AG10803 (cell line): Measurements from ENCODE around the gene PRKN.

Source experiments
- DNase-seq: peaks from one replicate; pipeline ENCODE4 v3.0.0; 2010; ENCODE audit warnings: low read depth
- H3K4me3 ChIP-seq: 2 replicates; pipeline ENCODE4 v1.5.1; 2011; ENCODE audit warnings: mild to moderate bottlenecking, low read length, control low read depth
- TF ChIP-seq, protein P1 (sequence below): conservative IDR thresholded peaks from 2 replicates; pipeline ENCODE4 v1.5.1; 2011; ENCODE audit warnings: mild to moderate bottlenecking, low read length, control low read depth, inconsistent platforms

Gene PRKN

GRCh38 chr6:162200945-162201690 is 526.4 kb downstream of the PRKN start:
- DNase-seq, result no peak
- TF ChIP-seq, protein P1, sequence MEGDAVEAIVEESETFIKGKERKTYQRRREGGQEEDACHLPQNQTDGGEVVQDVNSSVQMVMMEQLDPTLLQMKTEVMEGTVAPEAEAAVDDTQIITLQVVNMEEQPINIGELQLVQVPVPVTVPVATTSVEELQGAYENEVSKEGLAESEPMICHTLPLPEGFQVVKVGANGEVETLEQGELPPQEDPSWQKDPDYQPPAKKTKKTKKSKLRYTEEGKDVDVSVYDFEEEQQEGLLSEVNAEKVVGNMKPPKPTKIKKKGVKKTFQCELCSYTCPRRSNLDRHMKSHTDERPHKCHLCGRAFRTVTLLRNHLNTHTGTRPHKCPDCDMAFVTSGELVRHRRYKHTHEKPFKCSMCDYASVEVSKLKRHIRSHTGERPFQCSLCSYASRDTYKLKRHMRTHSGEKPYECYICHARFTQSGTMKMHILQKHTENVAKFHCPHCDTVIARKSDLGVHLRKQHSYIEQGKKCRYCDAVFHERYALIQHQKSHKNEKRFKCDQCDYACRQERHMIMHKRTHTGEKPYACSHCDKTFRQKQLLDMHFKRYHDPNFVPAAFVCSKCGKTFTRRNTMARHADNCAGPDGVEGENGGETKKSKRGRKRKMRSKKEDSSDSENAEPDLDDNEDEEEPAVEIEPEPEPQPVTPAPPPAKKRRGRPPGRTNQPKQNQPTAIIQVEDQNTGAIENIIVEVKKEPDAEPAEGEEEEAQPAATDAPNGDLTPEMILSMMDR, result no peak

DNA sequence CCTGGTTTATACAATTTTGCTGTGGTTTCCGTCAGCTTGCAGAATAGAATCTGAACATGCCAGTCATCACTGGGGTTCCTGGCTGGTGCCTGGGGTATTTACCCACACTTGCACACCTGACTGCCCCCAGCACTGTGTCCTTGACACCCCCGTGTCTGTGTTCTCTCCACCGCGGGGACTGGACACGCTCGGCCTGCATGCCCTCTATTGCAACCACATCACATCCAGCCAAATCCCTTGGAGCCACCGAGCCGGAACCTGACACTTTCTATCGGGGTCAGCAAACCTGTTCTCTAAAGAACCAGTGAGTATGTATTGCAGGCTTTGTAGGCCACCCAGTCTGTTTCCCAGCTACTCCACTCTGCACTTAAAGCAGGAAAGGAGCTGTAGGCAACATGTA is 527.5 kb downstream of the PRKN start:
- no peak for DNase-seq
- TF ChIP-seq, protein P1, result no peak
- H3K4me3 ChIP-seq, result no peak overlapping the region

More at GRCh38 chr6:162200945-162201690, 526.4 kb downstream of the PRKN start:
- H3K4me3 ChIP-seq, result no peak overlapping the region

DNA sequence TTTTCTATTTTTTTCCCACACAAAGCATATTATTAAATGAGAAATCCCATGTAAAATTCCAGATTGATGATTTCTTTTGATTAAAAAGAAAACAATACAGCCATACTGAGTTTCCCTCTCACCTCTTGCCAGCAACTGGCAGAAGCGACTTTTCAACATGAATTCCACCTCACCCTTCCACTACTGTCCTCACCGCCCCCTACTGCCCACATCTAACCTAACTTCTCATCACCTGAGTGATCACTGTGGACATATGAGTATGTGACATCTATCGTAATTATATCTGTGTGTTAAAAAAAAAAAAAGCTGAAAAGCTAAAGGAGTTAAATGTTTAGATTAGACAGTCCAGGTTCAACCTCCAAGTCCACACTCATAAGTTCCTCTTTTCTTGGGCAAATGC is 528.6 kb downstream of the PRKN start:
- TF ChIP-seq, protein P1, result 0 out of 2 replicates have a peak, but pooled peaks have one; percentile 1
- no peak for DNase-seq
- H3K4me3 ChIP-seq, result no peak overlapping the region

GRCh38 chr6:162198076-162198475 is 529.5 kb downstream of the PRKN start:
- DNase-seq, result no peak
- TF ChIP-seq, protein P1, result no peak
- H3K4me3 ChIP-seq, result no peak overlapping the region

- no peak for DNase-seq
- H3K4me3 ChIP-seq, result no peak overlapping the region
- TF ChIP-seq, protein P1, result no peak
Measured at GRCh38 chr6:162195441-162195840, 532.1 kb downstream of the PRKN start.

DNA sequence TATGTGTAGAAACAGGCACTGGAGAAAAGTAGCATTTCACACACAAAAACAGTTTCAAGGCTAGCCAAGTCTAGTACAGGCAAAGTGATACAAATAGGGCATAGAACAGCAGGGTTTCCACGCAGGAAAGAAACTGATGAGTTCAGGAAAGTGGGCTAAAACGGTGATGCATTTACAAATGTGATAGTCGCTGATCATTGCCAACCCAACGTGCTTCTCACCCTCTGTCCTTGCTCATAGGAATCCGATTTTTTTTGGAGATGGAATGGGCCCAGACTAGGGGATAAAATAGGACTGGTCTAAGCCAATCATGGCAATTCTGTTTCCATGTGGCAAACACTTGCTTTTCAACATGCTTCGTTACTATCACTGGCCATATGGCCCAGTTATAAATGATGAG is 536.6 kb downstream of the PRKN start:
- TF ChIP-seq, protein P1, result no peak
- DNase-seq, result no peak
- no peak overlapping the region for H3K4me3 ChIP-seq

DNA sequence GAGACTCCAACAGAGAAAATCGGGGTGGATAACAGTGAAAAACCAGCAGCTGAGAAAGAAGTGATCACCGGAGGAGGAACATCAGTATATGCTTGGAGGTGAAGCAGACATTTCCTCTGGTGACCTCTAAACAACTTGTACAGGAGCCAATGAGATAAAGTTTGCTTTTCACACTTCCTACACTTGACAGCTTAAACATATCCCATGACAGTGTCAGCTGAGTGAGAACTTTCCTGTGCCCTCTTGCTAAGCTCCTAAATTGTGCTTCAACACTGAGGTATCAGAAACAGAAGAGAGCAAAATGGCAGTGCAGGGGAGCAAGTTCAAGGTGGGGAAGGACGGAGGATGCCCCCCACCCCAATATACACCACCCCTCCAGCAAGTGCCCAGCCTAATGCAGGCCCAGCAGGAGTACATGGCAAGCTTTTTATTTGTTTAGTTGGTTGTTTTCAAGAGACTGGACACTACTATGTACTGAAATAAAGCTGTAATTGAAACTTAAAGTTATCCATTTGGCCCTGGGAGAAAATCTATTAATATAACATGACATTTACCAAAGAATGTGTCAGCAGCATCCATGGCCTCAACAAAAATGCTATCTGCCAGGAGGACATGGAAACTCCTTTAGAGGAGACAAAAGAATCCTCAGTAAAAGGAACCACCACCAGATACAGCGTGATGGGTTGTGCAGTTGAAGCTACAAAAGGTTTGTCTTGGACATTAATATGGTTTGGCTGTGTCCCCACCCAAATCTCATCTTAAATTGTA is 540.2 kb downstream of the PRKN start:
- DNase-seq, result no peak
- TF ChIP-seq, protein P1, result no peak
- H3K4me3 ChIP-seq, result no peak overlapping the region
